ENCODE data around the gene ZNF286A.
"Not testable (repeated sequence)": the region's sequence is repeated elsewhere in the genome, so short reads cannot be mapped to it uniquely, and the experiment has no call there.

Gene ZNF286A

DNA sequence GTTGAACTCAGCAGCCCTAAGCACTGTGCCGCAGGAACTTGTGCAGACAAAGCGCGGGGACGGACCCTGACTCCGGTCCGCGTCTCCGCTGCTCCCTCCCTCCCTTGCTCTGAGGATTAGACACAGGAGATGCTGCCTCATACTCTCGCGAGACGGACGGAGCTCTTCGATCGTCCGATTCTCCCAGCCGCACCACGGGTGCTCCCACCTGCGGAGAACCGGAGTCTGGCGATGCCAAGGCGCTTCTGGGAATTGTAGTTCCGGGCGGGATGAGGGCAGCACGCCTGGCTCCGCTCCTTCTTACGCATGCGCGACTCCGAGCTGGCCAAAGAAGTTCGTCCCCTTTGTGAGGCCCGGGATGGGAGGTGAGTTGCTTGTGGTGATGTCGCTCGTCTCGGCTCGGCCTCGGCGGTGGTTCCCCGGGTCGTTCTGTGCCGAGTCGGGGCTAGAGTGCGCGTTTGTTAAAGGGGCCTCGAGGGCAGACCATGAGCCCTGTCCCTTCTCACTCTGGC is at the start of gene ZNF286A:
Gene ZNF286A, plus strand, starts transcription at position 340 of the 512 bp plus-strand sequence. CDS start 578 bp downstream, outside the sequence.
- DNase-seq (ENCODE audit: low spot score), result peak; percentile 78

DNA sequence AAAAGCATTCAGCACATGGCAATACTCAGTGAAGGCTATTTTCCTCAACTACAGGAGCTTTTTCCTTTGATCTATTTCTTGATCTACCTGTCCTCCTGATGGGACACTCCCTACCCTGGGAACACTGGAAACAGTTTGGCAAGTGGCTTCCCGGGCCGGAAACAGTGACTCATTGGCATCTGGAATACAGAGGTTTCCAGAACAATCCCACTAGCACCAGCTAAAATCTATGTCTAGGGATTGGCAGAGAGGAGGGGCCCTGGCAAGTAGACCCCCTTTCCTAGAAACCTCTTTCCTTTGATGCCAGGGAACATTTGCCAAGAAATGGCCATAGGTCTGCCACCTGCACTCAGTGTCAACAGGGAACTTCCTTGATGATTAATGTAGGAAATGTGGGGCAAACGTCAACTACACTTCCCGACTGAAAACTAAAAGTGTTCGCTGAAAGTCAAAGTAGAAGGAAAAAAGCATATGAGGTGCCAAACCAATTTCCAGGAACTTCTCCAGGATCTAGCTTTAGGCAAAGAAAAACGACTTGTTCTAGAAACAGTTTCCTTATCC is 49.6 kb upstream of the ZNF286A start:
- DNase-seq (ENCODE audit: low spot score), result no peak

DNA sequence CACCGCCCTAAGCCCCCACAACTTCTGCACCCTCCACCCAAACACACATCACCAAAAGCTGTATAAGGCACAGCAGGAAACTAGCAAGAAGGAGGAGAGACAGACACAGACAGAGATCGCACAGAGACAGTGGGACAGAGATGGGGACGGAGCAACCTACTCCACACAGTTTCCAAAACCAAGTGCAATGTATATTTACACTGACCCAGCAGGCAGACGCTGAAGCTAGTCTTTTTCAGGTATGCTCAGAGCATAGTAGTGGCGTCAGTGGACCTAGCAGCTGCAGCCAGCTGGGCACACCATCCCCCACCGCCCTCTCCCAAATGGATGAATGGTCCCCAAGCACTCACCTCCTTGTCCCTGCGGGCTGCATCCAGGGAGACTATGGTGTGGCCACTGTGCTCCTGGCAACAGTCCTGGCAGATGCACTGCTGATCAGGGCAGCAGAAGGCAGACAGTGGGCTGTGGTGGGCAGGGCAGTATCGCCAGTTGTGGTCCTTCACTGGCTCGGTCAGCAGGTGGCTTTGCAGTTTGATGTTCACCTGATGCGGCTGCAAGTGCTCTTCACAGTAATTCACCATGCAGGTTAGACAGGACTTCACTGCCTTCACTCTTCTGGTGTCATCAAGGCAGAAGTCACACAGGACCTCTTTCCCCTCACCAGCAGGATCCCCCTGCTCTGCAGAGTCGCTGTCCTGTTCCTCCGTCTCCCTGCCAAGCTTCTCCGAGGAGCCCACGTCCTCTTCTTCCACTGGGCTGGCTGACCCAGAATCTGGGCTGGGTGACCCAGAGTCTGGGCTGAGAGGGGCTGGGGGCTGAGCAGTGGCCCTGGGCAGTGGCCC is 48.6 kb upstream of the ZNF286A start:
- DNase-seq (ENCODE audit: low spot score), result no peak

GRCh38 chr17:15651583-15652110 is 47.9 kb upstream of the ZNF286A start:
- peak; percentile 49 for DNase-seq (ENCODE audit: low spot score)

- no peak for DNase-seq (ENCODE audit: low spot score)
Observed at GRCh38 chr17:15652960-15653359, 46.6 kb upstream of the ZNF286A start.

DNA sequence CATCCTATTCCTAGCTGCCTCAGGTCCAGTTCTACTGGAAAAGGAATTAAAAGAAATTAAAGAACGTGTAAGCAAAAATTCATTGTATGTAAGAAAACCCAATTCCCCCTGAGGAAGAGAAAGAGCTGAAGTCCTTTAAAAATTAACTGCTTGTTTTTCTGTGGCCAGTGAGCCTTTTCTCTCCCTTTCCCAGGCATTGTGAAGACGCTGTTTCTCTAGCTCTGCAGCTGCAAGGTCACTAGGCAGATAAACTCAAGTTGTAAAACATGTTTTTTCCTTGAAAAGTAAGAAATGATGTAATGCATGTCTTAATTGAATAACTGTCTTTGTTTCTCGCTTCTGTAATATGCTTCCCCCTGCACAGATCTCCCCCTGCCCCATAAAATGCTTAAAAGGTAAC is 45.2 kb upstream of the ZNF286A start:
- DNase-seq (ENCODE audit: low spot score), result not testable (repeated sequence)

- no peak for DNase-seq (ENCODE audit: low spot score)
Observed at GRCh38 chr17:15654886-15655561, 44.5 kb upstream of the ZNF286A start.

- no peak for DNase-seq (ENCODE audit: low spot score)
Observed at GRCh38 chr17:15657868-15658267, 41.7 kb upstream of the ZNF286A start.

DNA sequence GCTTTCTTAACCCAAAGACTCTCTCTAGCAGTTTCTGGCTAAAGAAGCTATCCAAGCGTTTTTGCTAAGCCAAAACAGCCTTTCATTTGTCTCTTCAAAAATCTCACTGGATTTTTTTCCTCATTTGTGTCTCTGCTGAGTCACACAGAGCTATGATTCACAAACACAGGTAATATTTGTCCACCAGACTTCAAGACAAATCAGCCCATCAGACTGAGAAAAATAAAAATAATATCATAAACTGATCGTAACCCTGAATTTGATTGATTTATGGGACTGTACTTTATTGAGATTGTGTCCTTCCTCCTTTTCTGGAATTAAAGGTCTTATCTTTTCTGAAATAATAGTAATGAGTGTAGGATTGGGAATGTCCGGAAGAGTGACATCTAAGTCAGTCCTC is 41.3 kb upstream of the ZNF286A start:
- DNase-seq (ENCODE audit: low spot score), result no peak

GRCh38 chr17:15659236-15659635 is 40.3 kb upstream of the ZNF286A start:
- DNase-seq (ENCODE audit: low spot score), result no peak

DNA sequence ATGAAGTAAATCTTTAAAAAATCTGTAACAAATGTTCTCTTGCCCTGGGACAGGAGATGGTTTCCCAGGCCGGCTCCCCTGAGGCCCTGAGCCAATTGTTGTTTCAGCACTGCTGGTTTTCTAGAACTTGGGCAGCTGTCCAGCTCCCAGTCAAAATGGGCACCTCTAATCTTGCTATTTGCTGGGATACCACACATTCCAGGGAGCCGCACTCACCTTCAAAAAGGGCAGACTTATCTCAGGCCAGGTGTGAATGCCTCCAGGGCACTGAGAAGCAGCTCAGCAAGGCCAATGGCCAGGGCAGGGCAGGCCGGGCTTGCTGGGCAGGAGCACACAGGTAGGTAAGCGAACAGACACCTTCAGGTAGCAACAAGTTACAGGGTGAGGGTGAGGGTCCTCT is 39.9 kb upstream of the ZNF286A start:
- no peak for DNase-seq (ENCODE audit: low spot score)

- DNase-seq (ENCODE audit: low spot score), result no peak
Observed at GRCh38 chr17:15660077-15660476, 39.5 kb upstream of the ZNF286A start.

DNA sequence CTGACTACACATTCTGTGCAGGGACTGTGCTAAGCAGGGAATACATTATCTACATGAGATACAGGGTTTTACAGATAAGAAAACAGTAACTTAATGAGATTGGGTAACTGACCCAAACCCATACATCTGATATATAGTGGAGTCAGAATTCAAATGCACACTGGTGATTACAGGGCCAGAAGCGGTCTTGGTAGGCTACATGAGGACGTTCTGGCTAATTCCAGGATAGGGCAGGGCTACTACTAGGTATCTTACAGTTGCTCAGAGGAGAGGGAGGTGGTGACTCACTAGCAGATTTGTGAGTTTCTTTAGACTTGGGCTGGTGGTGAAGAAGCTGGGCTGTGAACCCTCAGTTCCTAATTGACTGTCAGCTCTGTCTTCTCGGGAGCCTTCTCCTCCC is 36.9 kb upstream of the ZNF286A start:
- no peak for DNase-seq (ENCODE audit: low spot score)

DNA sequence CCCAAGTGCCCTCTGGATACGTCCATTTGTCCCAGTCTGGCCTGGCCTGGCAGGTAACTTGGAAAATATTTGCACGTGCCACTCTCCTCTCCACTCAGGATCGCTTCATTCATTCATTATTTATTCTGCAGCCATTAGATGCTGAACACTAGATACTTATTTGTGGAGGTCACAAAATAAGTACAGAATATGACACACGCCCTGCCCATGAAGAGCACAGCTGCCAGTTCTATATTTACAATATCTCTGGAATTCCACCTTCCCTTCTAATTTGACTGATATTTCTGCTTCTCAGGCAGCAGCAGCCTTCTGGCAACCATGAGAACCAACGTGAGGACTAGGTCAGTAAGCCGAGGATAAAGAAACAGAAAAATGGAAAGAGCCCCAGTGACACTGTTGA is 36.4 kb upstream of the ZNF286A start:
- no peak for DNase-seq (ENCODE audit: low spot score)

GRCh38 chr17:15663691-15664090 is 35.9 kb upstream of the ZNF286A start:
- DNase-seq (ENCODE audit: low spot score), result no peak

DNA sequence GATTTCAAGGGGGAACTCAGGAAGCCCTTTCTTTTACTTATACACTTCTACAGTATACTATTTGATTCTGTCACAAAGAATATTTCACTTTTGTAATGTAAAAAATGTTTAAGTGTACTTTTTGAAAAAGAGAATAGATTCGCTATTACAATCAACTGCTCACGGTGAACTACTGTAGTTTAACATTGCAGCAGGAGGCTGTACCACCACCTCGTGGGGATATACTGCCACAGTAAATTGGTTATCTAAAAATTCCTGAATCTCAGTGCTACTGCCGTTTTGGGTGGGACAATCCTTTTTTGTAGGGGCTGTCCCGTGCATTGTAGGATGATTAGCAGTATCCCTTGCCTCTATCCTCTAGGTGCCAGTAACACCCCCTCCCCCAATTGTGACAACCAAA is 30.0 kb upstream of the ZNF286A start:
- not testable (repeated sequence) for DNase-seq (ENCODE audit: low spot score)

DNA sequence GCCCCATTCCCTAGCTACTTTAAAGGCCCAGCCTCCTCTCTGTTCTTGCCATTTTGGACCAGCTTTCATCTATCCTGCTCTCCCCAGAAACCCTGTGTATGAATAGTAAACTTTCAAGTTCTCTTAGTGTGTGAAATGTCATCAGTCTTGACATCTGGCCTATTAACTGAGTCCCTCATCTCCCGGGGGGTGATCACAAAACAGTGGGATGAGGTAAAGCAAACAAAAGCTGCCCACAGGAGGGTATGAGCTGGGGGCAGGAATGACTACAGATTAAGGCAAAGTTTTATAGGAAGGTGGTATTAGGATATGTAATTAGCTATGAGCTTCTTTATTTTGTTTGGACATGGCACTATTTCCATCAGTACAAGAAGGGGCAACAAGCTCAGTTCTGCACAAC is 24.9 kb upstream of the ZNF286A start:
- DNase-seq (ENCODE audit: low spot score), result not testable (repeated sequence)

- DNase-seq (ENCODE audit: low spot score), result not testable (repeated sequence)
Observed at GRCh38 chr17:15675991-15676390, 23.6 kb upstream of the ZNF286A start.

GRCh38 chr17:15683135-15683534 is 16.4 kb upstream of the ZNF286A start:
- not testable (repeated sequence) for DNase-seq (ENCODE audit: low spot score)

DNA sequence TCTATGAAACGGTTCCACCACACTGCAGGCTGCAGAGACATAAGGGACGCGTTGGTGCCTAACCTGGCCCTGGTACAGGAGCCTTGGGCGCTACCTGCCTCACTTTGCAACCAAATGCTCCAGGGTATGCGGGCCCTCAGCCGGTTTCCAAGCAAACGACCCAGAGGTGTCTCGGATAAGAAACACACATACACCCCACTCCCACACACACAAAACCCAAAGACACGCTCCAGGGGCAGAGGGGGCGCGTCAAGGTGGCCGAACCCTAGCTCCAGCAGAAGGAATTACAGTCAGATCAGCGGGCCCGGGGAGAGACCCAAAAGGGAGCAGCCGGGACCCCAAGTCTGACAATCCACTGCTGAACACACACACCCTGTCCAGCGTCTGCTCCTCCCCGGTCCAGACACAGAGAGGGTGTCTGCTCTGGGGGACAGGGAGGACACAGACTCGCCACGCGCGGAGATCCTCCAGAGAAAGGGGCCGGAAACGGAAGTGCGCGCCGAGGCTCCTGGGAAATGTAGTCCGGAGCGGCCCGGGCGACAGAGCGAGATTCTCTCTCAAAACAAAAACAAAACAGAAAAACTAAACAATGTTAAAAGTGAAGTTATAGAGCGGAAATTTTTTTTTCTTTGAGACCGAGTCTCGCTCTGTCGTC is 15.6 kb upstream of the ZNF286A start, which contains the start of gene TRIM16:
Gene TRIM16, minus strand, starts transcription at position 488 of the 655 bp plus-strand sequence. CDS start 32,702 bp downstream, outside the sequence.
- peak; percentile 71 for DNase-seq (ENCODE audit: low spot score)

DNA sequence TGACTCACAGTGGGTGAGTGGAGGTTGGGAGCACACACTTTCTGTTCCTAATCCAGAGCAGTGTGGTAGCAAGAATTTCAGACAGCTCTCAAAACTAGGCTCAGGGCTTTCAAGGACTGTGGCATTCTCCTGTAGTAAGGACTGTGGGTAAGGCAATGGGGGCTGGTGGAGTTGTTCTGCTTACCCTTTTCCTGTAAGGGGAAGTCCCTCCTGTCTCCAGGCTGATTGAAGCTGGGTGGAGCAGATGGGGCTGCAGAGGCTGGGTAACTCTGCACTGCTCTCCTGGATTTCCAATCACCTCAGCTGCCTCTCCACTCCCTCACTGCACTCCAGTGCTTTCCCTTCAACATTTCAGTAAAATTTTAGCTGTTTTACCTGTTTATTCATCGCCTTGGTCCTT is 12.1 kb upstream of the ZNF286A start:
- DNase-seq (ENCODE audit: low spot score), result not testable (repeated sequence)

DNA sequence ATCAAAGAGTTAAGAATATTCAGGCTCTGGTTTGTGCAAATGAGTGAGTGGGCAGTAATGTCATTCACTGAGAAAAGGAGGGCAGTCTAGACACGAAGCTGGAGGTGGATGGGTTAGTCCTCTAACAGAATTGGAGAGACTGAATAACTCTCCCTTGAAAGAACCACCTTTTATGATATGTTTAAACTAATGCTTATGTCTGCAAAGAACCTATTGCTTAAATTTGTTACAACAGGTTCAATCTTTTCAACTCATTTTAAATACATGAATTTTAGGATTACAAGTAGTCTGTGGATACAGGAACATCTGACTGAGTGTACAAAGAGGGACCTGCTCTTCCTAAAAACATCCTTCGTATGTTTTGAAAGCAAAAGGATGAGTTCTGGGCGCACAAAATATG is 585 bp upstream of the ZNF286A start:
- not testable (repeated sequence) for DNase-seq (ENCODE audit: low spot score)
